Parathyroid adenoma (tissue), 2 donors: ENCODE data around the gene RPS6KA2.
A peak's percentile ranks its signal among the peaks of the same experiment; 100 is the strongest.

Experiments
- H2AFZ ChIP-seq: fragments of 300-600 bp; sonication (generic); one replicate; pipeline ENCODE4 v1.7.0; 2017; ENCODE audit warnings: antibody characterized with exemption, mild to moderate bottlenecking
- H3K27ac ChIP-seq: fragments of 300-600 bp; sonication (generic); one replicate; pipeline ENCODE4 v1.7.0; 2017
- H3K27me3 ChIP-seq: fragments of 300-600 bp; sonication (generic); one replicate; pipeline ENCODE4 v1.7.0; 2017; ENCODE audit warnings: low read length; ENCODE audit not compliant: control insufficient read depth, insufficient read depth
- H3K36me3 ChIP-seq: fragments of 300-600 bp; sonication (generic); one replicate; pipeline ENCODE4 v1.7.0; 2017; ENCODE audit warnings: low read length; ENCODE audit not compliant: control insufficient read depth, insufficient read depth
- H3K4me1 ChIP-seq: fragments of 300-600 bp; sonication (generic); one replicate; pipeline ENCODE4 v1.7.0; 2017; ENCODE audit warnings: control low read depth
- H3K4me2 ChIP-seq: fragments of 300-600 bp; sonication (generic); one replicate; pipeline ENCODE4 v1.7.0; 2017; ENCODE audit warnings: low read length
- H3K4me3 ChIP-seq: fragments of 300-600 bp; sonication (generic); one replicate; pipeline ENCODE4 v1.7.0; 2017; ENCODE audit warnings: low read depth, low read length
- H3K79me2 ChIP-seq: fragments of 300-600 bp; sonication (generic); one replicate; pipeline ENCODE4 v1.7.0; 2017; ENCODE audit warnings: control low read depth
- H3K9ac ChIP-seq: fragments of 300-600 bp; sonication (generic); one replicate; pipeline ENCODE4 v1.7.0; 2017; ENCODE audit warnings: mild to moderate bottlenecking
- H3K9me3 ChIP-seq: fragments of 300-600 bp; sonication (generic); one replicate; pipeline ENCODE4 v1.7.0; 2017; ENCODE audit warnings: low read length; ENCODE audit not compliant: control insufficient read depth
- CTCF ChIP-seq: fragments of 300-600 bp; sonication (generic); IDR thresholded peaks from one replicate; pipeline ENCODE4 v1.7.0; 2017; ENCODE audit warnings: antibody characterized with exemption, mild to moderate bottlenecking
- donor health status: primary hyperparathyroidism.

RPS6KA2 gene

GRCh38 chr6:166515072-166515810, 111.8 kb downstream of the RPS6KA2 start:
- H3K9ac ChIP-seq, result no peak overlapping the region
- H3K4me3 ChIP-seq, result no peak overlapping the region
- peaks cover 39% of the 10 kb centered on the region for H3K79me2 ChIP-seq
- H3K9me3 ChIP-seq, result no peaks in the 10 kb centered on the region
- no peaks in the 10 kb centered on the region for H3K27me3 ChIP-seq
- no peak overlapping the region for H3K4me2 ChIP-seq
- no peak overlapping the region for H2AFZ ChIP-seq
- no peak overlapping the region for H3K27ac ChIP-seq
- H3K36me3 ChIP-seq, result no peaks in the 10 kb centered on the region
- TF ChIP-seq CTCF, result peak; percentile 52
- no peaks in the 10 kb centered on the region for H3K4me1 ChIP-seq

- Histone ChIP-seq H3K4me3 (no peak overlapping the region), H3K27me3 (no peaks in the 10 kb centered on the region), H3K36me3 (no peaks in the 10 kb centered on the region), H2AFZ (no peak overlapping the region), H3K4me1 (no peaks in the 10 kb centered on the region), H3K9me3 (no peaks in the 10 kb centered on the region), H3K4me2 (no peak overlapping the region), H3K27ac (no peak overlapping the region), H3K79me2 (peaks cover 42% of the 10 kb centered on the region), H3K9ac (no peak overlapping the region)
- TF ChIP-seq CTCF, result peak; percentile 39
Measured at GRCh38 chr6:166514196-166514595, 112.9 kb downstream of the RPS6KA2 start.

- H2AFZ ChIP-seq, result no peak overlapping the region
- no peaks in the 10 kb centered on the region for H3K9me3 ChIP-seq
- no peak overlapping the region for H3K27ac ChIP-seq
- no peaks in the 10 kb centered on the region for H3K36me3 ChIP-seq
- no peaks in the 10 kb centered on the region for H3K4me1 ChIP-seq
- peaks cover 48% of the 10 kb centered on the region for H3K79me2 ChIP-seq
- no peak overlapping the region for H3K4me3 ChIP-seq
- H3K9ac ChIP-seq, result no peak overlapping the region
- no peak for TF ChIP-seq CTCF
- H3K27me3 ChIP-seq, result no peaks in the 10 kb centered on the region
- H3K4me2 ChIP-seq, result no peak overlapping the region
Measured at GRCh38 chr6:166512567-166512966, 114.5 kb downstream of the RPS6KA2 start.

DNA sequence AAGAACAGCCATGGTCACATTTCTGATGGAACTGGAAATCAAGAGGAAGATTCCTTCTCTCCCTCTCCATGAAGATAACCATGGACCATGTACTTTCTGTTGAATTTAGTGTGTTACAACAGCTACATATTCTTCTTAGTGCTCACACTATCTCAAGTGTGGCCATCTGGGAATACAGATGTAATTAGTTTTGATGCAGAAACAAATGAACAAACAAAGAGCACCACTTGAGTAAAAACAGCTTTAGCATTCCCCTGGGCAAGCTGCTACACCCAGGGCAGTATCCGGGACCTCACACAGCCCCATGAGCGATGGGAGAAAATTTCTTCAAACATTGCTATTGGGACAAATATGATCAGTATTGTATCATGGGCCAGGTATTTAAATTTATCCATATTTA, 115.7 kb downstream of the RPS6KA2 start:
- Histone ChIP-seq H3K36me3 (no peaks in the 10 kb centered on the region), H3K4me2 (no peak overlapping the region), H3K79me2 (peaks cover 50% of the 10 kb centered on the region), H3K9ac (no peak overlapping the region), H3K27ac (no peak overlapping the region), H3K27me3 (no peaks in the 10 kb centered on the region), H3K9me3 (no peaks in the 10 kb centered on the region), H3K4me3 (no peak overlapping the region), H3K4me1 (no peaks in the 10 kb centered on the region), H2AFZ (no peak overlapping the region)
- TF ChIP-seq CTCF, result no peak

- Histone ChIP-seq H2AFZ (no peak overlapping the region), H3K36me3 (no peaks in the 10 kb centered on the region), H3K9ac (no peak overlapping the region), H3K27ac (no peak overlapping the region), H3K27me3 (no peaks in the 10 kb centered on the region), H3K4me1 (no peaks in the 10 kb centered on the region), H3K4me2 (no peak overlapping the region), H3K9me3 (no peaks in the 10 kb centered on the region), H3K4me3 (no peak overlapping the region), H3K79me2 (peaks cover 33% of the 10 kb centered on the region)
- TF ChIP-seq CTCF, result no peak
Measured at GRCh38 chr6:166509193-166509592, 117.9 kb downstream of the RPS6KA2 start.
